Measurements from ENCODE around the gene APH1B.
A peak's percentile ranks its signal among the peaks of the same experiment; 100 is the strongest.

APH1B gene

GRCh38 chr15:63244399-63244798 is 33.0 kb upstream of the APH1B start:
- 0 out of 2 replicates have a peak, but pooled peaks have one; percentile 38 for TF ChIP-seq USF1 (IDR thresholded peaks at IDR 0.05)
- no peak for TF ChIP-seq ZBTB7A (IDR thresholded peaks at IDR 0.05; ENCODE audit: low read depth)
- no peak for TF ChIP-seq RAD21 (IDR thresholded peaks at IDR 0.05; ENCODE audit: low read depth)
- no peak for TF ChIP-seq YY1 (IDR thresholded peaks at IDR 0.05; ENCODE audit: low read depth)
- peak; percentile 65; the same call in 1 of the 2 replicates for TF ChIP-seq MAX (IDR thresholded peaks at IDR 0.05)
- TF ChIP-seq NFIC (IDR thresholded peaks at IDR 0.05): peak; percentile 51; the same call in 1 of the 2 replicates
- no peak for TF ChIP-seq CREB1 (IDR thresholded peaks at IDR 0.05; ENCODE audit: low read depth)
- no peak for TF ChIP-seq REST (IDR thresholded peaks at IDR 0.05; ENCODE audit: low read depth)
- no peak for TF ChIP-seq EGR1 (IDR thresholded peaks at IDR 0.05)
- TF ChIP-seq CEBPB (IDR thresholded peaks at IDR 0.05): no peak
- peak; percentile 80; the same call in 1 of the 2 replicates for TF ChIP-seq FOXM1 (IDR thresholded peaks at IDR 0.05; ENCODE audit: borderline replicate concordance, low read depth)
- peak; percentile 83 for TF ChIP-seq TCF12 (IDR thresholded peaks at IDR 0.05; ENCODE audit: low read depth)
- TF ChIP-seq EP300 (IDR thresholded peaks at IDR 0.05; ENCODE audit: borderline replicate concordance): peak; percentile 93
- no peak for TF ChIP-seq TAF1 (IDR thresholded peaks at IDR 0.05; ENCODE audit: low read depth)
- peak; percentile 97 for TF ChIP-seq TEAD4 (IDR thresholded peaks at IDR 0.05)

GRCh38 chr15:63244976-63245645 is 32.3 kb upstream of the APH1B start:
- TF ChIP-seq TCF12 (IDR thresholded peaks at IDR 0.05; ENCODE audit: low read depth) (no peak), USF1 (IDR thresholded peaks at IDR 0.05) (no peak), NFIC (IDR thresholded peaks at IDR 0.05) (no peak), CEBPB (IDR thresholded peaks at IDR 0.05) (no peak), RAD21 (IDR thresholded peaks at IDR 0.05; ENCODE audit: low read depth) (no peak), YY1 (IDR thresholded peaks at IDR 0.05; ENCODE audit: low read depth) (no peak), ZBTB7A (IDR thresholded peaks at IDR 0.05; ENCODE audit: low read depth) (no peak), CREB1 (IDR thresholded peaks at IDR 0.05; ENCODE audit: low read depth) (no peak), FOXM1 (IDR thresholded peaks at IDR 0.05; ENCODE audit: borderline replicate concordance, low read depth) (no peak), TAF1 (IDR thresholded peaks at IDR 0.05; ENCODE audit: low read depth) (no peak), REST (IDR thresholded peaks at IDR 0.05; ENCODE audit: low read depth) (no peak), EP300 (IDR thresholded peaks at IDR 0.05; ENCODE audit: borderline replicate concordance) (no peak), TEAD4 (IDR thresholded peaks at IDR 0.05) (no peak), EGR1 (IDR thresholded peaks at IDR 0.05) (no peak), MAX (IDR thresholded peaks at IDR 0.05) (no peak)

GRCh38 chr15:63246691-63247469 is 30.5 kb upstream of the APH1B start:
- peak; percentile 67 for TF ChIP-seq CEBPB (IDR thresholded peaks at IDR 0.05)
- no peak for TF ChIP-seq TAF1 (IDR thresholded peaks at IDR 0.05; ENCODE audit: low read depth)

GRCh38 chr15:63250312-63250965 is 27.0 kb upstream of the APH1B start:
- TF ChIP-seq CREB1 (IDR thresholded peaks at IDR 0.05; ENCODE audit: low read depth) (no peak), TEAD4 (IDR thresholded peaks at IDR 0.05) (no peak), MAX (IDR thresholded peaks at IDR 0.05) (no peak), TCF12 (IDR thresholded peaks at IDR 0.05; ENCODE audit: low read depth) (no peak), ZBTB7A (IDR thresholded peaks at IDR 0.05; ENCODE audit: low read depth) (no peak), NFIC (IDR thresholded peaks at IDR 0.05) (no peak), RAD21 (IDR thresholded peaks at IDR 0.05; ENCODE audit: low read depth) (no peak), CEBPB (IDR thresholded peaks at IDR 0.05) (no peak), USF1 (IDR thresholded peaks at IDR 0.05) (no peak), TAF1 (IDR thresholded peaks at IDR 0.05; ENCODE audit: low read depth) (no peak), FOXM1 (IDR thresholded peaks at IDR 0.05; ENCODE audit: borderline replicate concordance, low read depth) (no peak), EGR1 (IDR thresholded peaks at IDR 0.05) (no peak), REST (IDR thresholded peaks at IDR 0.05; ENCODE audit: low read depth) (no peak), YY1 (IDR thresholded peaks at IDR 0.05; ENCODE audit: low read depth) (no peak), EP300 (IDR thresholded peaks at IDR 0.05; ENCODE audit: borderline replicate concordance) (no peak)

All from Ishikawa (cell line).